ENCODE data around the gene AP3S2.
A peak's percentile ranks its signal among the peaks of the same experiment; 100 is the strongest.

Gene AP3S2

DNA sequence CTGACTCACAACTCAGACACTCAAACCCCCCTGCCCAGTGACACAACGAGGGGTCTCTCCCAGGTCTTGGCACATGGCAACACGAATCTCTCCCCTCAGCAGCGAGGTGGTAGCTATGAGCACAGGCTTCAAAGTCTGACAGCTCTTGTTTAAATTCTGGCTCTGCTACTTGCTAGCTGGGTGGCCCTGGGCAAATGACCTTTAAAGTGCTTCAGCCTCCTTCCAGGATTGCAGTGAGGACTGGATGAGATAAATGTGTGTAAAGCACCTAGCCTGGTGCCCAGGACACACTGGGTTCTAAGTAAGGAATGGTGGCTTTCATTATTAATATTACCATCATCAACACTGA is 56.0 kb downstream of the AP3S2 start:
- Histone ChIP-seq H3K23ac (ENCODE audit: low read length) (no peak overlapping the region), H2BK120ac (ENCODE audit: insufficient read depth, low read length, poor library complexity) (peak overlapping the region; percentile 62), H3K79me1 (ENCODE audit: low read length) (peaks cover 21% of the 10 kb centered on the region), H3K27me3 (ENCODE audit: insufficient read depth, low read length) (no peaks in the 10 kb centered on the region), H3K4me2 (ENCODE audit: low read length) (no peak overlapping the region), H2BK5ac (ENCODE audit: low read depth, low read length, poor library complexity) (peak overlapping the region; percentile 89), H3K4ac (ENCODE audit: low read depth, low read length) (peak overlapping the region; percentile 26), H2AFZ (ENCODE audit: insufficient read depth, low read length, poor library complexity) (no peak overlapping the region), H2AK5ac (ENCODE audit: low read length) (no peak overlapping the region), H3K79me2 (ENCODE audit: control insufficient read depth, insufficient read depth, low read length, poor library complexity) (no peaks in the 10 kb centered on the region), H3K36me3 (ENCODE audit: control insufficient read depth in 1 of 2, insufficient read depth in 2 of 2, low read length in 2 of 2) (peaks cover 18 to 19% of the 10 kb centered on the region in 2 experiments), H3K18ac (ENCODE audit: low read length) (no peak overlapping the region), H3K9me3 (ENCODE audit: insufficient read depth, low read depth, low read length) (peaks cover 3% of the 10 kb centered on the region), H2BK12ac (ENCODE audit: low read length) (peak overlapping the region; percentile 46), H4K91ac (ENCODE audit: low read depth, low read length) (peak overlapping the region; percentile 29), H3K4me3 (ENCODE audit: low read depth, low read length) (no peak overlapping the region), H4K12ac (ENCODE audit: low read depth, low read length) (no peak overlapping the region), H3K14ac (ENCODE audit: low read length) (peak overlapping the region; percentile 23), H3K9ac (ENCODE audit: low read length) (no peak overlapping the region), H4K8ac (ENCODE audit: low read depth, low read length) (no peak overlapping the region), H3K4me1 (ENCODE audit: control insufficient read depth in 1 of 2, insufficient read depth in 2 of 2, low read length in 2 of 2) (peaks cover 22 to 28% of the 10 kb centered on the region in 2 experiments), H3K27ac (ENCODE audit: low read depth, low read length) (peak overlapping the region; percentile 95)
- peak in 1 of 2 donors; percentile 10 for DNase-seq
- WGBS (ENCODE audit: extremely low coverage, insufficient coverage, insufficient read length) = no CpG with 5 or more reads among the region's 3 CpGs

DNA sequence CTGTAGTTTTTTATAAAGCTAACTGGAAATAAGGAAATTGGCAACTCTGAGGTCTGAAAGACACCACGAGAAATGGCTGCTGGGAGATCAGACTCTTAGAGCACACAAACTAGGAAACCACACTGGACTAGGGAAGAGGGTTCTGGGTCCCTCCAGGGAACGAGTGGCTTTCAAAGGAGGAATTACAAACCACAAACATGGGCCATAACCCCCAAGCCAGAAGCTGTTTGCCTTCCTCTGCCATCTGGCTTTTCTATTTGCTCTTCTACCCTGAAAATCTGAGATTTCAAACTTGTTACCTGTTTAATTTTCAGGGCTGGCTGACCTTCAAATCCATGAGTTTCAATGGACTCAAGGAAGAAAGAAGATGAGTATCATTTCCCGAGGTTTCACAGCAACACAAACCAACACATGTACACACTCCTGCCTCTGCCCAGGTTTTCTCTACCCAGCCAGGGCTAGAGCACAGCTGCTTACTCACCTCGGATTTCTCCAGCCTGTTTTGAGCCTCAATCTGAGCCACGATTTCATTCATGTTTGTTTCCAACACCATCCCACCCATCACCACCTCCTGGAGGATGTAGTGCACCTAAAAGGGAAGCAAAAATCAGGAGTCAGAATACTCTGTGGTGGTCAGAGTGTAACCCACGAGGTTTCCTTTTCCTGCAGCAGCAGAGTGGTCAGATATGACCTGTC is 56.5 kb downstream of the AP3S2 start:
- peak in 1 of 2 donors; percentile 38 for DNase-seq
- WGBS (ENCODE audit: extremely low coverage, insufficient coverage, insufficient read length) = no CpG with 5 or more reads among the region's 6 CpGs

GRCh38 chr15:89836267-89837133 is 57.3 kb downstream of the AP3S2 start:
- H4K12ac ChIP-seq (ENCODE audit: low read depth, low read length) = peak overlapping the region; percentile 14
- no CpG with 5 or more reads among the region's 11 CpGs for WGBS (ENCODE audit: extremely low coverage, insufficient coverage, insufficient read length)

More for the DNA sequence above, 56.5 kb downstream of the AP3S2 start:
- no peak overlapping the region for H3K4me3 ChIP-seq (ENCODE audit: low read depth, low read length)
- H2AFZ ChIP-seq (ENCODE audit: insufficient read depth, low read length, poor library complexity) = no peak overlapping the region
- no peak overlapping the region for H3K9ac ChIP-seq (ENCODE audit: low read length)
- peak overlapping the region; percentile 89 for H2BK5ac ChIP-seq (ENCODE audit: low read depth, low read length, poor library complexity)
- H3K14ac ChIP-seq (ENCODE audit: low read length) = peak overlapping the region; percentile 78
- H2BK120ac ChIP-seq (ENCODE audit: insufficient read depth, low read length, poor library complexity) = peak overlapping the region; percentile 62
- no peaks in the 10 kb centered on the region for H3K79me2 ChIP-seq (ENCODE audit: control insufficient read depth, insufficient read depth, low read length, poor library complexity)
- H2AK5ac ChIP-seq (ENCODE audit: low read length) = peak overlapping the region; percentile 89
- peaks cover 21% of the 10 kb centered on the region for H3K79me1 ChIP-seq (ENCODE audit: low read length)
- no peak overlapping the region for H4K12ac ChIP-seq (ENCODE audit: low read depth, low read length)
- peak overlapping the region; percentile 95 for H3K27ac ChIP-seq (ENCODE audit: low read depth, low read length)
- peaks cover 22 to 28% of the 10 kb centered on the region in 2 experiments for H3K4me1 ChIP-seq (ENCODE audit: control insufficient read depth in 1 of 2, insufficient read depth in 2 of 2, low read length in 2 of 2)
- H2BK12ac ChIP-seq (ENCODE audit: low read length) = peak overlapping the region; percentile 81
- H3K9me3 ChIP-seq (ENCODE audit: insufficient read depth, low read depth, low read length) = peaks cover 3% of the 10 kb centered on the region
- no peaks in the 10 kb centered on the region for H3K27me3 ChIP-seq (ENCODE audit: insufficient read depth, low read length)
- peaks cover 18 to 19% of the 10 kb centered on the region in 2 experiments for H3K36me3 ChIP-seq (ENCODE audit: control insufficient read depth in 1 of 2, insufficient read depth in 2 of 2, low read length in 2 of 2)
- no peak overlapping the region for H3K23ac ChIP-seq (ENCODE audit: low read length)
- peak overlapping the region; percentile 39 for H3K4ac ChIP-seq (ENCODE audit: low read depth, low read length)
- peak overlapping the region; percentile 75 for H4K91ac ChIP-seq (ENCODE audit: low read depth, low read length)
- peak overlapping the region; percentile 33 for H3K4me2 ChIP-seq (ENCODE audit: low read length)
- peak overlapping the region; percentile 77 for H4K8ac ChIP-seq (ENCODE audit: low read depth, low read length)
- peak overlapping the region; percentile 38 for H3K18ac ChIP-seq (ENCODE audit: low read length)

DNA sequence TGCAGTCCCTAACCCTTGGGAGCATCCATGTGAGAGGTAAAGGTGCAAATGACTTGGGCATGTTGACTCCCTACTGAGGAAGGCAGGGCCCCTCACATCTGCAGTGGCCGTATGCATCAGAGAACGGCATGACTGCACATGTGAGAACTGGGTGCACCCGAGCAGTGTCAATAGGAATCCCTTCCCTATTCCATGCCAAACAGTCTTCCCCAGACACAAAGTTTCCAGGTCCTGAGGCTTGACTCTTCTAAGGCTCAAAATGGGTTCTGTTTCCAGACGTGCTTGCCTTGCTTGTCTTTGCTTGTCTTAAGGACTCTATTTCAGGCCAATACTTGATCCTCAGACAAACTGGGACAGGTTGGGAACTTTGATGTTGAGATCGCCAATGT is 58.6 kb downstream of the AP3S2 start:
- Histone ChIP-seq H3K4me3 (ENCODE audit: low read depth, low read length) (no peak overlapping the region), H4K12ac (ENCODE audit: low read depth, low read length) (no peak overlapping the region), H2BK12ac (ENCODE audit: low read length) (no peak overlapping the region), H2AFZ (ENCODE audit: insufficient read depth, low read length, poor library complexity) (no peak overlapping the region), H3K9ac (ENCODE audit: low read length) (no peak overlapping the region), H3K27ac (ENCODE audit: low read depth, low read length) (no peak overlapping the region), H3K4me2 (ENCODE audit: low read length) (no peak overlapping the region), H2BK5ac (ENCODE audit: low read depth, low read length, poor library complexity) (no peak overlapping the region), H3K27me3 (ENCODE audit: insufficient read depth, low read length) (no peaks in the 10 kb centered on the region), H2AK5ac (ENCODE audit: low read length) (no peak overlapping the region), H2BK120ac (ENCODE audit: insufficient read depth, low read length, poor library complexity) (no peak overlapping the region), H3K4me1 (ENCODE audit: control insufficient read depth in 1 of 2, insufficient read depth in 2 of 2, low read length in 2 of 2) (peaks cover 22 to 28% of the 10 kb centered on the region in 2 experiments), H3K23ac (ENCODE audit: low read length) (no peak overlapping the region), H3K4ac (ENCODE audit: low read depth, low read length) (no peak overlapping the region), H3K36me3 (ENCODE audit: control insufficient read depth in 1 of 2, insufficient read depth in 2 of 2, low read length in 2 of 2) (peaks cover 18 to 19% of the 10 kb centered on the region in 2 experiments), H3K79me2 (ENCODE audit: control insufficient read depth, insufficient read depth, low read length, poor library complexity) (no peaks in the 10 kb centered on the region), H3K79me1 (ENCODE audit: low read length) (peaks cover 21% of the 10 kb centered on the region), H3K18ac (ENCODE audit: low read length) (peak overlapping the region; percentile 2), H4K8ac (ENCODE audit: low read depth, low read length) (no peak overlapping the region), H4K91ac (ENCODE audit: low read depth, low read length) (peak overlapping the region; percentile 26), H3K9me3 (ENCODE audit: insufficient read depth, low read depth, low read length) (peaks cover 3% of the 10 kb centered on the region), H3K14ac (ENCODE audit: low read length) (no peak overlapping the region)
- no CpG with 5 or more reads among the region's 5 CpGs for WGBS (ENCODE audit: extremely low coverage, insufficient coverage, insufficient read length)
- no peak for DNase-seq

More at GRCh38 chr15:89836267-89837133, 57.3 kb downstream of the AP3S2 start:
- H4K91ac ChIP-seq (ENCODE audit: low read depth, low read length) = peak overlapping the region; percentile 95
- H3K9me3 ChIP-seq (ENCODE audit: insufficient read depth, low read depth, low read length) = peaks cover 3% of the 10 kb centered on the region
- H2AFZ ChIP-seq (ENCODE audit: insufficient read depth, low read length, poor library complexity) = no peak overlapping the region
- no peak overlapping the region for H3K4me3 ChIP-seq (ENCODE audit: low read depth, low read length)
- peak overlapping the region; percentile 95 for H2BK120ac ChIP-seq (ENCODE audit: insufficient read depth, low read length, poor library complexity)
- peak overlapping the region; percentile 95 for H3K27ac ChIP-seq (ENCODE audit: low read depth, low read length)
- peak overlapping the region; percentile 89 for H2BK5ac ChIP-seq (ENCODE audit: low read depth, low read length, poor library complexity)
- peak overlapping the region; percentile 39 for H3K4me2 ChIP-seq (ENCODE audit: low read length)
- peak overlapping the region; percentile 83 for H2BK12ac ChIP-seq (ENCODE audit: low read length)
- H4K8ac ChIP-seq (ENCODE audit: low read depth, low read length) = peak overlapping the region; percentile 77
- peaks cover 18 to 19% of the 10 kb centered on the region in 2 experiments for H3K36me3 ChIP-seq (ENCODE audit: control insufficient read depth in 1 of 2, insufficient read depth in 2 of 2, low read length in 2 of 2)
- H3K4ac ChIP-seq (ENCODE audit: low read depth, low read length) = no peak overlapping the region
- H3K4me1 ChIP-seq (ENCODE audit: control insufficient read depth in 1 of 2, insufficient read depth in 2 of 2, low read length in 2 of 2) = peaks cover 22 to 28% of the 10 kb centered on the region in 2 experiments
- peaks cover 21% of the 10 kb centered on the region for H3K79me1 ChIP-seq (ENCODE audit: low read length)
- H3K14ac ChIP-seq (ENCODE audit: low read length) = peak overlapping the region; percentile 78
- H2AK5ac ChIP-seq (ENCODE audit: low read length) = peak overlapping the region; percentile 21
- DNase-seq = peak; percentile 83 to 95
- H3K18ac ChIP-seq (ENCODE audit: low read length) = peak overlapping the region; percentile 37
- H3K79me2 ChIP-seq (ENCODE audit: control insufficient read depth, insufficient read depth, low read length, poor library complexity) = no peaks in the 10 kb centered on the region
- no peak overlapping the region for H3K23ac ChIP-seq (ENCODE audit: low read length)
- H3K9ac ChIP-seq (ENCODE audit: low read length) = no peak overlapping the region
- H3K27me3 ChIP-seq (ENCODE audit: insufficient read depth, low read length) = no peaks in the 10 kb centered on the region
